C4-2B (cell line): ENCODE measurements around the gene DNM3.

Experiments
- ZFX ChIP-seq: fragments of 450-650 bp; IDR thresholded peaks from 2 replicates; pipeline ENCODE4 v1.6.1; 2017
- TF ChIP-seq, protein P1 (sequence below): fragments of 450-650 bp; conservative IDR thresholded peaks from 2 replicates; pipeline ENCODE4 v1.5.1; 2017; ENCODE audit warnings: mild to moderate bottlenecking

DNA sequence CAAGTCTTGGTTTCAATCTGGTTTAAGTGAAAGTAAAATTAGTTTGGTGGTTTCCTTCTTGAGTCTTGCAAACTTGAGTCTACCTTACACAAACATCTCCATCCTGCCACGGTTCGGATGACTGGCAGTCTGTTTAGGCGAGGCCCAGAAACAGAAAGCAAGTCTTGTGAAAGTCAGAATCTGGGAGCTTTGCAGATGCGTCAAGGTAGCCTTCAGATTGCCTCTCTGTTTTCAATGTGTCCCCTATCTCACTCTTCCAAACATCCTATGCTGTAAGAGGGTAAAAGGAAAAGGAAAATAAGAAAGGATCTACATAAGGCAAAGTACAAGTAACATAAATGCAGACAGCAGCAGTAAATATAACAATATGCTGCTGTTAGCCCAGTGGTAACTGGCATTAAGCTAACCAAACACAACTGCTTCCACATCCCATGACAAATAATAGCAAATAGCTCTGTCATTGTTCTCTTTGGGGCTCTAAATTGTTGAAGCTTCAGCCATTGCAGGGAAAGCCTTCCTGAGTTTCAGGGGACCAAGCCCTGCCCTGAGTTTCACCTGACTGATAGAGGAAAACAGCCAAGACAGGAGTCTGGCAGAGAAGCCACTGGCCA lies 552.9 kb downstream of the DNM3 start:
- TF ChIP-seq, protein P1, sequence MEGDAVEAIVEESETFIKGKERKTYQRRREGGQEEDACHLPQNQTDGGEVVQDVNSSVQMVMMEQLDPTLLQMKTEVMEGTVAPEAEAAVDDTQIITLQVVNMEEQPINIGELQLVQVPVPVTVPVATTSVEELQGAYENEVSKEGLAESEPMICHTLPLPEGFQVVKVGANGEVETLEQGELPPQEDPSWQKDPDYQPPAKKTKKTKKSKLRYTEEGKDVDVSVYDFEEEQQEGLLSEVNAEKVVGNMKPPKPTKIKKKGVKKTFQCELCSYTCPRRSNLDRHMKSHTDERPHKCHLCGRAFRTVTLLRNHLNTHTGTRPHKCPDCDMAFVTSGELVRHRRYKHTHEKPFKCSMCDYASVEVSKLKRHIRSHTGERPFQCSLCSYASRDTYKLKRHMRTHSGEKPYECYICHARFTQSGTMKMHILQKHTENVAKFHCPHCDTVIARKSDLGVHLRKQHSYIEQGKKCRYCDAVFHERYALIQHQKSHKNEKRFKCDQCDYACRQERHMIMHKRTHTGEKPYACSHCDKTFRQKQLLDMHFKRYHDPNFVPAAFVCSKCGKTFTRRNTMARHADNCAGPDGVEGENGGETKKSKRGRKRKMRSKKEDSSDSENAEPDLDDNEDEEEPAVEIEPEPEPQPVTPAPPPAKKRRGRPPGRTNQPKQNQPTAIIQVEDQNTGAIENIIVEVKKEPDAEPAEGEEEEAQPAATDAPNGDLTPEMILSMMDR, result no peak
- no peak for TF ChIP-seq ZFX
